Skeletal muscle tissue (tissue), 4 donors: ENCODE measurements around the gene KIAA0753. TPM values are rescaled to one million over a fixed set of nuclear protein-coding genes. Genes with fewer than 3 reads are reported as not detected.

Experiments
- H3K27ac ChIP-seq: one replicate; pipeline ENCODE4 v1.7.0; 2013; ENCODE audit warnings: mild to moderate bottlenecking, low read depth, low read length, inconsistent platforms
- H3K27me3 ChIP-seq, 3 donors: one replicate each; pipeline ENCODE4 v1.7.0; 2013; ENCODE audit warnings: low read length in 3 of 3; ENCODE audit not compliant: control insufficient read depth in 3 of 3, insufficient read depth in 3 of 3
- H3K36me3 ChIP-seq, 3 donors: one replicate each; pipeline ENCODE4 v1.7.0; 2013; ENCODE audit warnings: low read length in 3 of 3; ENCODE audit not compliant: control insufficient read depth in 3 of 3, insufficient read depth in 3 of 3
- H3K4me1 ChIP-seq, 3 donors: one replicate each; pipeline ENCODE4 v1.7.0; 2013; ENCODE audit warnings: low read length in 3 of 3, mild to moderate bottlenecking in 3 of 3; ENCODE audit not compliant: control insufficient read depth in 3 of 3, insufficient read depth in 3 of 3
- H3K4me3 ChIP-seq, 3 donors: one replicate each; pipeline ENCODE4 v1.7.0; 2013; ENCODE audit warnings: low read length in 3 of 3
- H3K9ac ChIP-seq, 3 donors: one replicate each; pipeline ENCODE4 v1.7.0; 2013; ENCODE audit warnings: low read length in 3 of 3, mild to moderate bottlenecking in 3 of 3, moderate library complexity in 2 of 3, low read depth in 1 of 3
- H3K9me3 ChIP-seq, 3 donors: one replicate each; pipeline ENCODE4 v1.7.0; 2013; ENCODE audit warnings: low read length in 3 of 3; ENCODE audit not compliant: control insufficient read depth in 3 of 3
- total RNA-seq: library from RNA; depleted of rRNA; stranded (reverse); fragments of >200 nt; gene quantifications from one replicate; pipeline ENCODE4 v1.2.3, GENCODE V29; 2014
- donor health status: Osteomylitis.

KIAA0753 gene
- total RNA-seq, 1 donor from 2014 or later, result 11.5 TPM

DNA sequence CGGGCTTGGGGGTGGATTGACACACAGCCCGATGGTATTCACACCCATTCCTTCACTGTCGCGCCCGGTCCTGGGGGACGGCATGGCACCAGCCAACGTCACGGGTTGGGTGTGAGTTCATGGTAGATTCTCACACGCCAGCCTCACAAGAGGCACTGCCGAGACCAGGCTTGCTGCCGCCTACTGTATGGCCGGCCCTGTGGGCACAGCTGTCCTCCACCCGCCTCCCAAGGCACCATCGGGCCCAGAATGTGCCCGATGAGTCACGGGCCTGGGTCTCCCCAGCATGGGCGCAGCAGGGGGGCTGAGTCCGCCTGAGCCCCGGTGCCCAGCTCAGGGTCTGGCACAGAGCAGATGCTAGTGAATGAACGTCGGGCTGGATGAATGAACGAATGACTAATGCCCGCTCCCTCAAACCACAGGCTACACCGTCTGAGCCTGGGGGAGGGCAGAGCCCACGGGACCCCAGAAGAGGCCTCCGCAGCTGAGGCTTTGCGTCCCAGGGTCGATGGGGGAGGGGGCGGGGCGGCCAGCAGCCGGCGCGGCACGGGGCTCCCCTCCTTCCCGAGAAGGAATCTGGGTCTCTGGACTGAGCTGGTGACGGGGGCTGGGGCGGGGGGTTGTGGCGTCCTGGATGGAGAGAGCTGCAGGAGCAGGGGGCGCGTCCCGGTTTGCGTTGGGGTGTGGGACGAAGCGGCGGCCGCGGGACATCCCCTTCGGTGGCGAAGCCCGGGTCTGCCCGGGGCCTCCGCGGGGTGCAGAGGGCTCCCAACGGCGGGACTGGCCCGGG lies 85.0 kb downstream of the KIAA0753 start:
- H3K36me3 ChIP-seq, result no peaks in the 10 kb centered on the region
- H3K9me3 ChIP-seq, result no peaks in the 10 kb centered on the region
- peak overlapping the region; percentile 7 to 45 (median 43) for H3K4me3 ChIP-seq
- peaks cover 12 to 14% (median 13%) of the 10 kb centered on the region in 3 donors for H3K4me1 ChIP-seq
- H3K27ac ChIP-seq, result no peak overlapping the region
- peak overlapping the region in 2 of 3 donors; percentile 23 to 64 for H3K9ac ChIP-seq
- peaks cover 42 to 54% (median 44%) of the 10 kb centered on the region in 3 donors for H3K27me3 ChIP-seq

DNA sequence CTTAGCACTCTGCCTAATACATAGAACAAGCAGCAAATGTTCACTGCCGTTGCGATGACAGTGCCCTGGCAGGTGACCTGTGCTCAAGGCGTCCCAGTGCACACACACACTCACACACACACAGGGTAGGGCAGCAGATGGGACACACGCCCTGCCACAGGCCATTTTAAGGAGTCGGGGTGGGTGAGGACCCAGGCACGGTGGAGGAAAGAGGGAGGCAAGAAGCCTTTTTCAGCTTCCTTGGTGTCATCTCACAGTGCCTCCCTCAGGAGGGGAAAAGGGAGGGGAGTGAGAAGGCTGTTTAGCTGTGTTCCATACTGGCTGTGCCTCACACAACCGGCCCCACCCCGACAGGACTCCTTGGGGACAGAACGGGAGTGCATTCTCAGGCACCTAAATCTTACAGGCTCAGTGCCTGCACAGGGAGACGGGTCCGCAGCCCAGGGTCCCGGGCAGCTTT lies 85.6 kb downstream of the KIAA0753 start:
- Histone ChIP-seq H3K9me3 (no peaks in the 10 kb centered on the region), H3K36me3 (no peaks in the 10 kb centered on the region), H3K4me1 (peaks cover 12 to 14% (median 13%) of the 10 kb centered on the region in 3 donors), H3K27me3 (peaks cover 39 to 56% (median 42%) of the 10 kb centered on the region in 3 donors), H3K9ac (peak overlapping the region in 2 of 3 donors; percentile 23 to 64), H3K27ac (no peak overlapping the region), H3K4me3 (peak overlapping the region; percentile 7 to 45 (median 43))

DNA sequence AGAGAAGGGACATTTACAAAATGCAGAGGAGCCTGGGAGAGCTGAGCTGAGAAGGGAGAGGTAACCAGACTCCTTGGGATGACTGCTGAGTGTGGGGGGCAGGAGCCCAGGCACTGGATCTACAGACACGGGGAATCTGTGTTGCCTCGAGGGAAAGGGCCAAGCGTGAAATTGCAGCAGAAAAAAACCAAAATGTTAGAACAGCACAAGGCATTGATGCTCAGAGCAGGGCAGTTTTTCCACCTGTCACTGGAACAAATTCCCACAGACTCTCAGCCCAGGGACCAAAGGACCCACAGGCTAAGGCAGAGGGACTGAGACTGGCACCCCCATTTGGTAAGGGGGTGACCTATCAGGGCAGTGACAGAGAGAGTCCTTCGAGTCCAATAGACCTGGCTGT lies 86.2 kb downstream of the KIAA0753 start:
- no peaks in the 10 kb centered on the region for H3K9me3 ChIP-seq
- H3K4me3 ChIP-seq, result no peak overlapping the region
- peak overlapping the region in 1 of 3 donors; percentile 33 for H3K9ac ChIP-seq
- H3K4me1 ChIP-seq, result peaks cover 12 to 14% (median 13%) of the 10 kb centered on the region in 3 donors
- peaks cover 36 to 56% (median 42%) of the 10 kb centered on the region in 3 donors for H3K27me3 ChIP-seq
- no peak overlapping the region for H3K27ac ChIP-seq
- no peaks in the 10 kb centered on the region for H3K36me3 ChIP-seq

DNA sequence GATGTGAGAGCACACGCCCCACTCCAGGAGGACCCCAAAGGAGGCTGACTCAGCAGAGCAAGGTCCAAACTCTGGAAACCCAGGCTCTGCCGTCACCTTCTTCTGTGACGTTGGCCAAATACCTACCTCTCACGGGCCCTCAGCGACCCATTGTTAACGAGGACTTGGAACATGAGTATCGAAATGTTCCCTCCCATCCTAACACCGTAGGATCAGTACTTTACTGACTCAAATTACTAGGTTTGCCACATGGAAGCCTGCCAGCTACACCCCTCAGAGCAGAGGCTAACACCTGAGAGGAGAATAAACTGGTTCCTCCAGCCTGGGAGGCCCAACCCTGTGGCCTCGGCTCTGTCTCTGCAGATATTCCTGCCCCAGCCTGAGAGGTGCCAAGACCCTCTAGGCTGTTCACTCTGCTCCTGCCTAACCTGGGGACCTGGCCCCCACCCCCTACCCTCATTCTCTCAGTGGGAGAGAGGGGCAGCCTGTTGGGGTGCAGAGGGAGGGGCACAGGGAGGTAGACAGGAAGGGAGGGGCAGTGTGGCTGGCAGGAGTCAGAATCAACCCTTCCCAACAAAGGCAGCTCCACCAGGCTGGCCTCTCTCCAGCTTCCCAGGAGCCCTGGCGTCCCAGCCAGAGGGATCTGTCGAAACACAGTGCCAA lies 88.5 kb downstream of the KIAA0753 start:
- Histone ChIP-seq H3K27me3 (peaks cover 27 to 47% (median 42%) of the 10 kb centered on the region in 3 donors), H3K36me3 (no peaks in the 10 kb centered on the region), H3K9me3 (no peaks in the 10 kb centered on the region), H3K27ac (no peak overlapping the region), H3K4me3 (no peak overlapping the region), H3K4me1 (peaks cover 16 to 24% (median 16%) of the 10 kb centered on the region in 3 donors), H3K9ac (no peak overlapping the region)

DNA sequence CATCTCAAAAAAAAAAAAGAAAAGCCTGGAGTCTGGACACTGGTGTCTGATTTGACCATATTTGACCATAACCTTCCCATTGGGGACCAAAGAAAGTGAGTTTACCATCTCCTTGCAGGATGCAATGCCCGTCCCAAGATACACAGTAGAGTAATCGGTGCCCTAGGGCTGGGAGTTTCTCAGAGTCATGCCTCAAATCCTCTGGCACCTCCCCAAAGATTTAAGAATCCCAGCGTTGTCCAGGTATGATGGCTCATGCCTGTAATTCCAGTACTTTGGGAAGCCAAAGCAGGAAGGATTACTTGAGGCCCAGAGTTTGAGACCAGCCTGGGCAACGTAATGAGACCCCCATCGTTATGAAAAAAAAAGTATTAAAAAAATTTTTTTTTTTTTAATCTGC lies 89.2 kb downstream of the KIAA0753 start:
- Histone ChIP-seq H3K9ac (no peak overlapping the region), H3K4me3 (no peak overlapping the region), H3K4me1 (peaks cover 16 to 24% (median 16%) of the 10 kb centered on the region in 3 donors), H3K27me3 (peaks cover 24 to 43% (median 42%) of the 10 kb centered on the region in 3 donors), H3K9me3 (no peaks in the 10 kb centered on the region), H3K36me3 (no peaks in the 10 kb centered on the region), H3K27ac (no peak overlapping the region)

DNA sequence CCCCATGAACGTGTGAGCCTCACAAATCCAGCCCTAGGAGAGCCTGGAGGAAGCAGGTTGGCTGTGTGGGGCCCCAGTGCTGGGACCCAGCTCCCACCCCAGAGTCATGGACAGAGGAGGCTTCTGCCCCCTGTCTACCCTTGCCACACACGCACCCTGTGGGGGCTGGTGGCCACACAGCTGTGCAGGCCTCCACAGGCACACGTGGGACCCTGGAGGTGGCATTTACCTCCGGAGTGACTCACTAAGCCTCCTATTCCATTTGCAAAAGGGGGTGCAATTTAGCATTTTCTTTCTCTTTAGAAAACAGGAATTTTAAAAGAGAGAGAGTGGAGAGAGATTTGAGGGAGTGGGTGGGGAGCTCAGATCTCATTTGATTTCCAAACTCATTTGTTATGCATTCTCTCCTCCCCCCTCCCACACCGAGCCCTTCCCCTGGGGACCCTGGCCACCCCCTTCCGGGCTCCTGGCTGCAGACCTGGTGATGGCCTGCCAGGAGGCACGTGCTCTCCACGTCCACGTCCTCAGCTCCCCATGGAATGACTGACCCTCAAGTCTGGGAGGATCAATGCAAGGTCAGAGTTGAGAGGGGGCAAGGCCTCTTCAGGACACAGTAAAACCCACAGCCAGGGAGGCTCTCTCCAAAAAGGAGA lies 91.0 kb downstream of the KIAA0753 start:
- no peak overlapping the region for H3K4me3 ChIP-seq
- no peak overlapping the region for H3K27ac ChIP-seq
- H3K27me3 ChIP-seq, result peaks cover 11 to 29% (median 26%) of the 10 kb centered on the region in 3 donors
- no peaks in the 10 kb centered on the region for H3K9me3 ChIP-seq
- H3K9ac ChIP-seq, result no peak overlapping the region
- no peaks in the 10 kb centered on the region for H3K36me3 ChIP-seq
- peaks cover 4 to 10% (median 7%) of the 10 kb centered on the region in 3 donors for H3K4me1 ChIP-seq

DNA sequence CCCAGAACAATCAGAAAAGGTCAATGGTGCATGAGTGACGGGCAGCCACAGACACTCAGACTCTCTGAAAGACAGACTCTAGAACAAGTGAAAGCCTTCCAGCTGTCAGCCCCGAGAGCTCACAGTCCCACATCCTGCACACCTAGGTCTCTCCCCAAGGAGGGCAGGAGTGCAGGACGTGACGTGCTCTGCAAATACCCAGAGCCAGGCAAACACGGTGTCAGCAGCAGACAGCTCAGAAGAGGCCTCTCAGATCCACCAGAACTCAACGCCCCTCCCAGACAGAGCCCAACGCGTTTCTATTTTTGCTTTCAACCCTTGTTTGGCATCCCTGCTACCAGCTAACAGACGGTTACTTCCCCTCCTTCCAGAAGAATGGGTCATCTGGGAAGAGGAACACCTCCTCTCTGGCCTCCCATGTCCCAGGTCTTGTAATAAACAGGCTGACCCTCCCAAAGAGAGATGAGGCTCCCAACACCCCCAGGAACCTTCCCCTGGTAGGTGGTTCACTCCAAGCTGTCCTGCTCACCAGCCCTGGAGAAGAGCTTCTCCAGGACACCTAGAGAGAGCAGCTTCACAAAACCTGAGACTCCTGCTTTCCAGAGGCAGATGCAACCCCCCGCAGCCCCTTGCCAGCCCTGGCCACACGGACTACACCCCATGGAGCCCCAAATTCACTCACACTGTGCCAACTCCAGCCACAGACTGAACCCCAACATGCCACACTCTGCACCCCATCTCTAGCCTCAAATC lies 91.8 kb downstream of the KIAA0753 start:
- Histone ChIP-seq H3K9me3 (no peaks in the 10 kb centered on the region), H3K4me3 (no peak overlapping the region), H3K27ac (no peak overlapping the region), H3K27me3 (peaks cover 6 to 22% (median 22%) of the 10 kb centered on the region in 3 donors), H3K36me3 (no peaks in the 10 kb centered on the region), H3K4me1 (peaks cover 4 to 9% (median 7%) of the 10 kb centered on the region in 3 donors), H3K9ac (no peak overlapping the region)

DNA sequence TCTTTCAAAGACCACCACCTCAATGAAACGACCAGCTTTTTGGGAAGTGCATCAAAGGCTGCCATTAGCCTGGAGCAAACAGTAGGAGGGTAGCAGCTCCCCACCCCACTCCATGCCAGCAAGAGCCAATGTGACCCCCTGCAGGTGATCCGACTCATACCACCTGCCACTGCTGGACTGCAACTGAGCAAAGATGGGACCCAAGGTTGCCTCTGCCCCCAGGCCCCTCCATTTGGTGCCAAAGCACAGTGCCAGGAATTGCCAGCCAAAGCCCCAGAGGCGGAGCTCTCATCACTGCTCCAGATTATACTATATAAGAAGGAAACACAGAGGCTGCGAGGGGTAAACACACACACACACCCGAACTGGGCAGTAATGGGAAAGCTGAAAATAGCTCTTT lies 92.5 kb downstream of the KIAA0753 start:
- H3K27ac ChIP-seq, result no peak overlapping the region
- H3K4me1 ChIP-seq, result peaks cover 4 to 9% (median 7%) of the 10 kb centered on the region in 3 donors
- H3K27me3 ChIP-seq, result peaks cover 0 to 19% (median 19%) of the 10 kb centered on the region in 3 donors
- no peak overlapping the region for H3K9ac ChIP-seq
- no peak overlapping the region for H3K4me3 ChIP-seq
- H3K9me3 ChIP-seq, result no peaks in the 10 kb centered on the region
- no peaks in the 10 kb centered on the region for H3K36me3 ChIP-seq

DNA sequence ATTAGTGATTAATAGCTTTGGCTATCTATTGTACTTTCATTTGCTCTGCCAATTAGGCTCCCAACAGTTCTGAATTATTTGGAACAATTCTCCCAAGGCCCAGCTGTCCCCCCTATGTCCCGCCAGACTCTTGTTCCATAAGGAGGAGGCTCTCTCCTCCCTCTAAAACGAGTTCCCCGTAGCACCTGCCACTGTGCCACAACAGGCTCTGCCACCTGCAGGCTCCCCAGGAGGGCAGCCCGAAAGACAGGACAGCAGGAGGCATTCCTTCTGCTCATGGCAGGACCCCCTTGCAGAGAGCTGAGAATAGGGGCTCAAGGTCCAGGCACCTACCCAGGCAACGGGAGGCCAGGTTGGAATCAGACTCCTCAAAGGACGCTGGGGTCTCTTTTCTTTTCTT lies 93.2 kb downstream of the KIAA0753 start:
- H3K27ac ChIP-seq, result no peak overlapping the region
- H3K4me1 ChIP-seq, result peaks cover 4 to 9% (median 7%) of the 10 kb centered on the region in 3 donors
- H3K27me3 ChIP-seq, result peaks cover 0 to 17% (median 17%) of the 10 kb centered on the region in 3 donors
- H3K9ac ChIP-seq, result no peak overlapping the region
- H3K9me3 ChIP-seq, result no peaks in the 10 kb centered on the region
- no peak overlapping the region for H3K4me3 ChIP-seq
- H3K36me3 ChIP-seq, result no peaks in the 10 kb centered on the region
